WTC11 (cell line): ENCODE measurements around the gene SORCS2. TPM values are rescaled to one million over a fixed set of nuclear protein-coding genes. Genes with fewer than 3 reads are reported as not detected.

Experiments used
- ATAC-seq: fragments of 200-7000 bp; cut with Tn5 transposase; 2 replicates; pipeline ENCODE4 v1.10.0; 2021; ENCODE audit warnings: mild to moderate bottlenecking, moderate library complexity
- CTCF ChIA-PET: fragments of 300-600 bp; sonication (Branson Sonifier 250); formaldehyde crosslinking; loops from one replicate; lab custom pipeline; 2021; ENCODE audit warnings: antibody characterized with exemption; lab: Charles Lee
- POLR2A ChIA-PET: fragments of 350-600 bp; sonication (Branson Sonifier 250); formaldehyde crosslinking; loops from one replicate; lab custom pipeline; 2021; ENCODE audit warnings: antibody characterized with exemption; lab: Charles Lee
- DNase-seq: peaks from one replicate; pipeline ENCODE4 v3.0.0; 2021; ENCODE audit warnings: low spot score
- H3K27ac Mint-ChIP-seq: 2 replicates; pipeline ENCODE4 v1.8.0; 2021; ENCODE audit warnings: mixed read lengths
- H3K27me3 Mint-ChIP-seq: 2 replicates; pipeline ENCODE4 v1.8.0; 2021; ENCODE audit warnings: low read depth, mild to moderate bottlenecking, moderate library complexity, mixed read lengths
- H3K36me3 Mint-ChIP-seq: 2 replicates; pipeline ENCODE4 v1.8.0; 2021; ENCODE audit warnings: mixed read lengths
- H3K4me1 Mint-ChIP-seq: 2 replicates; pipeline ENCODE4 v1.8.0; 2022; ENCODE audit warnings: mixed read lengths
- H3K4me3 Mint-ChIP-seq: 2 replicates; pipeline ENCODE4 v1.8.0; 2021; ENCODE audit warnings: mild to moderate bottlenecking, moderate library complexity, mixed read lengths
- H3K9me3 Mint-ChIP-seq: 2 replicates; pipeline ENCODE4 v1.8.0; 2021; ENCODE audit warnings: mixed read lengths
- CBFB ChIP-seq: sonication (generic); formaldehyde crosslinking; IDR thresholded peaks from 2 replicates; pipeline ENCODE4 v1.8.1; 2022; ENCODE audit warnings: mild to moderate bottlenecking, low read depth, missing genetic modification reagents
- E2F4 ChIP-seq: sonication (generic); formaldehyde crosslinking; IDR thresholded peaks from 2 replicates; pipeline ENCODE4 v1.8.1; 2022; ENCODE audit warnings: low read depth, mild to moderate bottlenecking, moderate library complexity, missing genetic modification reagents, borderline replicate concordance
- ELF4 ChIP-seq: sonication (generic); formaldehyde crosslinking; IDR thresholded peaks from 2 replicates; pipeline ENCODE4 v1.8.1; 2022; ENCODE audit warnings: low read depth, mild to moderate bottlenecking, moderate library complexity, missing genetic modification reagents
- ESRRA ChIP-seq: sonication (generic); formaldehyde crosslinking; IDR thresholded peaks from 2 replicates; pipeline ENCODE4 v1.8.1; 2022; ENCODE audit warnings: mild to moderate bottlenecking, missing genetic modification reagents, borderline replicate concordance
- FOXK1 ChIP-seq: sonication (generic); formaldehyde crosslinking; IDR thresholded peaks from 2 replicates; pipeline ENCODE4 v1.8.0; 2022; ENCODE audit warnings: mild to moderate bottlenecking, moderate library complexity, missing genetic modification reagents
- GRHL2 ChIP-seq: fragments of 250-450 bp; sonication (Bioruptor Pico); IDR thresholded peaks from 2 replicates; pipeline ENCODE4 v1.8.0; 2022; ENCODE audit warnings: mild to moderate bottlenecking, moderate library complexity; ENCODE audit not compliant: insufficient replicate concordance, severe bottlenecking
- GTF2I ChIP-seq: fragments of 250-450 bp; sonication (Bioruptor Pico); conservative IDR thresholded peaks from 2 replicates; pipeline ENCODE4 v1.4.0; 2021; ENCODE audit warnings: mild to moderate bottlenecking
- HMGXB4 ChIP-seq: sonication (generic); formaldehyde crosslinking; IDR thresholded peaks from 2 replicates; pipeline ENCODE4 v1.8.1; 2023; ENCODE audit warnings: mild to moderate bottlenecking, moderate library complexity, missing genetic modification reagents
- IRF1 ChIP-seq: sonication (generic); formaldehyde crosslinking; IDR thresholded peaks from 2 replicates; pipeline ENCODE4 v1.8.0; 2023; ENCODE audit warnings: missing genetic modification reagents
- NR3C1 ChIP-seq: sonication (generic); formaldehyde crosslinking; conservative IDR thresholded peaks from 2 replicates; pipeline ENCODE4 v1.8.1; 2023; ENCODE audit warnings: low read depth, mild to moderate bottlenecking, missing genetic modification reagents
- TEAD4 ChIP-seq: sonication (generic); formaldehyde crosslinking; IDR thresholded peaks from 2 replicates; pipeline ENCODE4 v1.8.0; 2022; ENCODE audit warnings: mild to moderate bottlenecking, missing genetic modification reagents
- ZNF532 ChIP-seq: fragments of 250-450 bp; sonication (Bioruptor Pico); IDR thresholded peaks from 2 replicates; pipeline ENCODE4 v1.9.0; 2021; ENCODE audit warnings: mild to moderate bottlenecking, borderline replicate concordance
- ZNF671 ChIP-seq: fragments of 250-450 bp; sonication (Bioruptor Pico); IDR thresholded peaks from 2 replicates; pipeline ENCODE4 v1.8.0; 2021; ENCODE audit warnings: mild to moderate bottlenecking
- total RNA-seq: library from RNA; stranded (reverse); gene quantifications from 3 replicates; pipeline ENCODE4 v1.2.3, GENCODE V29; 2021

The SORCS2 gene
- total RNA-seq, 1 experiment from 2014 or later, result 6.6 TPM

- TF ChIP-seq ZNF532 (no peak), TEAD4 (CRISPR knock-in tag) (no peak), ESRRA (CRISPR knock-in tag) (no peak), GTF2I (CRISPR knock-in tag) (no peak), HMGXB4 (CRISPR knock-in tag) (no peak), FOXK1 (CRISPR knock-in tag) (no peak)
- TF ChIP-seq, all 79 proteins: peak for 0
Observed at GRCh38 chr4:7435471-7436061, 243.2 kb downstream of the SORCS2 start (continued).

GRCh38 chr4:7436256-7436655 lies 243.9 kb downstream of the SORCS2 start:
- Mint-ChIP-seq H3K27me3 (peaks cover 9% of the 10 kb centered on the region), H3K27ac (no peak overlapping the region), H3K4me1 (peaks cover 20% of the 10 kb centered on the region), H3K9me3 (peaks cover 15% of the 10 kb centered on the region), H3K36me3 (peaks cover 7% of the 10 kb centered on the region; the same call in 1 of the 2 replicates), H3K4me3 (no peak overlapping the region)
- POLR2A ChIA-PET, result no interaction called here
- no peak for DNase-seq
- CTCF ChIA-PET, result interaction anchor here (0.8 kb wide), 1 partner anchor 10 kb away, joined by 3 read pairs; no protein-coding TSS in a partner anchor
- ATAC-seq, result no peak
- TF ChIP-seq IRF1 (CRISPR knock-in tag) (no peak), CBFB (no peak), NR3C1 (CRISPR knock-in tag) (no peak), ZNF671 (no peak), GRHL2 (CRISPR knock-in tag) (no peak)

GRCh38 chr4:7439699-7440098 lies 247.4 kb downstream of the SORCS2 start:
- DNase-seq (no peak), ATAC-seq (no peak)
- no peak overlapping the region for H3K27ac Mint-ChIP-seq
- TF ChIP-seq ELF4 (CRISPR knock-in tag) (no peak), E2F4 (CRISPR knock-in tag) (no peak), ZNF532 (no peak)
- POLR2A ChIA-PET, result no interaction called here
- no peak overlapping the region for H3K4me3 Mint-ChIP-seq
- peaks cover 15% of the 10 kb centered on the region for H3K9me3 Mint-ChIP-seq
- CTCF ChIA-PET, result no interaction called here
- H3K27me3 Mint-ChIP-seq, result peaks cover 9% of the 10 kb centered on the region
- H3K36me3 Mint-ChIP-seq, result peaks cover 7% of the 10 kb centered on the region; the same call in 1 of the 2 replicates
- H3K4me1 Mint-ChIP-seq, result peaks cover 30% of the 10 kb centered on the region
